HG02763 (cell line): ENCODE results near the gene RBMS1.

Experiments used
- ATAC-seq: cut with Tn5 transposase; IDR thresholded peaks from one replicate; pipeline ENCODE4 v1.9.1; 2021; ENCODE audit warnings: mild to moderate bottlenecking, moderate library complexity; ENCODE audit not compliant: unreplicated experiment

RBMS1 gene

GRCh38 chr2:160289126-160289525 is 204.5 kb downstream of the RBMS1 start:
- ATAC-seq: no peak

GRCh38 chr2:160288324-160288723 is 205.3 kb downstream of the RBMS1 start:
- no peak for ATAC-seq

- no peak for ATAC-seq
Measured at GRCh38 chr2:160287476-160287875, 206.1 kb downstream of the RBMS1 start.

GRCh38 chr2:160286551-160286950 is 207.1 kb downstream of the RBMS1 start:
- no peak for ATAC-seq

GRCh38 chr2:160283675-160284074 is 209.9 kb downstream of the RBMS1 start:
- no peak for ATAC-seq

GRCh38 chr2:160282063-160282580 is 211.5 kb downstream of the RBMS1 start:
- ATAC-seq: no peak

GRCh38 chr2:160281213-160281612 is 212.4 kb downstream of the RBMS1 start:
- no peak for ATAC-seq

- no peak for ATAC-seq
Measured at GRCh38 chr2:160279813-160280465, 213.7 kb downstream of the RBMS1 start.

- ATAC-seq: no peak
Measured at GRCh38 chr2:160278879-160279177, 214.8 kb downstream of the RBMS1 start.

GRCh38 chr2:160278101-160278878 is 215.3 kb downstream of the RBMS1 start:
- ATAC-seq: peak; percentile 66

GRCh38 chr2:160277151-160277550 is 216.5 kb downstream of the RBMS1 start:
- ATAC-seq: no peak

GRCh38 chr2:160275656-160276055 is 218.0 kb downstream of the RBMS1 start:
- no peak for ATAC-seq

GRCh38 chr2:160271171-160272086 is 222.2 kb downstream of the RBMS1 start:
- ATAC-seq: no peak

GRCh38 chr2:160270571-160271113 is 223.0 kb downstream of the RBMS1 start:
- ATAC-seq: no peak

- peak; percentile 85 for ATAC-seq
Measured at GRCh38 chr2:160269803-160270570, 223.6 kb downstream of the RBMS1 start.

- no peak for ATAC-seq
Measured at GRCh38 chr2:160269365-160269764, 224.2 kb downstream of the RBMS1 start.

- ATAC-seq: no peak
Measured at GRCh38 chr2:160268151-160268781, 225.3 kb downstream of the RBMS1 start.

- no peak for ATAC-seq
Measured at GRCh38 chr2:160267692-160268091, 225.9 kb downstream of the RBMS1 start.

GRCh38 chr2:160267022-160267421 is 226.6 kb downstream of the RBMS1 start:
- ATAC-seq: no peak

GRCh38 chr2:160266037-160266551 is 227.5 kb downstream of the RBMS1 start:
- ATAC-seq: no peak
